NCI-H2107 treated with DMSO at 0.1 percent for 48 hours (cell line): Measurements from ENCODE around the gene MCOLN2.
"Not testable (repeated sequence)": the region's sequence is repeated elsewhere in the genome, so short reads cannot be mapped to it uniquely, and the experiment has no call there.

ENCODE experiments used
- DNase-seq: peaks from one replicate; lab custom pipeline; 2025; ENCODE audit not compliant: unreplicated experiment; lab: John Stamatoyannopoulos, UW

Gene MCOLN2

GRCh38 chr1:84996846-84997666 lies at the start of gene MCOLN2:
Gene MCOLN2 (minus strand): TSS chr1:84997113. CDS start chr1:84996872, 241 bp downstream.
- DNase-seq, result no peak

GRCh38 chr1:85042413-85042812 lies 45.5 kb upstream of the MCOLN2 start:
- DNase-seq, result no peak

GRCh38 chr1:85041793-85042192 lies 44.9 kb upstream of the MCOLN2 start:
- no peak for DNase-seq

- DNase-seq, result no peak
Observed at GRCh38 chr1:85033221-85033620, 36.3 kb upstream of the MCOLN2 start.

- DNase-seq, result no peak
Observed at GRCh38 chr1:85030536-85030935, 33.6 kb upstream of the MCOLN2 start.

GRCh38 chr1:85028151-85028550 lies 31.2 kb upstream of the MCOLN2 start:
- DNase-seq, result no peak

DNA sequence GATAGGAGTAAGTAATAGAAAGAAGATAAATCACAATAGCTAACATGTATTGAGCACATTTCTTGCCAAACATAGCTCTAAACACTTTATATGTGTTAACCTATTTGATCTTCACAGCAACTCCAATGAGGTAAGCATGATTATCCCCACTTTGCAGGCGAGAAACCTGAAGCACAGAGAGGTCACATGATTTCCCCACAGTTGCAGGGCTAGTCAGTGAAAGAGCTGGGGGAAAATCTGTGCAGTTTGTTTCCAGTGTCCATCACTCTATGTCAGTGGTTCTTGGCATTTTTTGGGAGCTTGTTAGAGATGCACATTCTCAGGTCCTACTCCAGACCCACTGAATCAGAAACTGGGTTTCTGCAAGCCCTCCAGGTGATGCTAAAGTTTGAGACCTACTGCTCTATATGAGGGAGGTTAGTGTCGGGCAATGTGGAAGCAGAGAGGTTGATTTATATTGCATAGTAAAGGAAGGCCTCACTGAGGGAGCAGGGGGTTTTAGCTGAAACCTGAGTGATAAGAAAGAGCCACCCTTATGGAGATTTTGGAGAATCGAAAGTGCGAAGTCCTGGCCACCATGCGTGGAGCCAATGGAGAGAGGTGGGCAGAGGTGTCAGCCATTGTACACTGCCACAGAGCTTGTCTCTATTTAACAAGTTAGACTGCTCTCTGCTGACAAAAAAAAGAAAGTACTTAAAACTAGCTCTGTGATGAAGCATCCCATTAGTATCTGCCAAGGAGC lies 30.5 kb upstream of the MCOLN2 start:
- peak; percentile 49 for DNase-seq

DNA sequence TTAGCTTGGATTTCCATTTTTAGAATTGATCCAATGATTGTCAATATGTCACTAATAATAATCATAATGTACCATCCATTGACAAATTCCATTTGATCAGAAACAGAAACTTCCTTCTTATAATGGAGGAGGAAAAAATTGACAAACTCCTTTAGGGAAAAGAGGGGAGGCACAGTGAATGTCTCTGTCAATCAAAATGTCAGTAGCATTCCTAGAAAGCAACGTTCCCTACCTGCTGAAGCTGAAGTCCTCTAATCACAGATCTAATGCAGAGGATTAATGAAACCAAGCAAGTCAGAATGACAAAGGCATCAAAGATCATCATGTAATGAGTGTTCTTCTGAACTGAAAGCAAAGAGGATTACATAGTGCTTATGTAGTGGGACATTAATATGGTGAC lies 29.0 kb upstream of the MCOLN2 start:
- no peak for DNase-seq

DNA sequence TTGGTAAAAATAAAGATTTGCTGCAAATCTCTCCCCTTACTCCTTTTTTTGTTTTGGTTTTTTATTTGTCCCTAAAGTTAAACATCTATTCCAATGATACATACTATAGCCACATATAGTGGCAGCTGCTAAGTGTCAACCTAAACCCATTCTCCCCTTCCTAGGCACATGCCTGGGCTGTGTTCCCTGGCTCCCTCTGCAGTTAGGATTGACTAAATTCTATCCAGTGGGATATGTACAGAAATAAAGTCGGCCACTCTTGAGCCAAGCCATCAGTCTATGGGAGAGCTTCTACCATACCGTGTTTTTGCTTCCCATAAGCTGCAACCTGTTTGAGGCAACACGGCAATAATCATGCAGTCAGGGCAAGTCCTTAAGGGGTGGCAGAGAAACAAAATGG lies 27.8 kb upstream of the MCOLN2 start:
- no peak for DNase-seq

GRCh38 chr1:85022700-85023099 lies 25.8 kb upstream of the MCOLN2 start:
- DNase-seq, result no peak

DNA sequence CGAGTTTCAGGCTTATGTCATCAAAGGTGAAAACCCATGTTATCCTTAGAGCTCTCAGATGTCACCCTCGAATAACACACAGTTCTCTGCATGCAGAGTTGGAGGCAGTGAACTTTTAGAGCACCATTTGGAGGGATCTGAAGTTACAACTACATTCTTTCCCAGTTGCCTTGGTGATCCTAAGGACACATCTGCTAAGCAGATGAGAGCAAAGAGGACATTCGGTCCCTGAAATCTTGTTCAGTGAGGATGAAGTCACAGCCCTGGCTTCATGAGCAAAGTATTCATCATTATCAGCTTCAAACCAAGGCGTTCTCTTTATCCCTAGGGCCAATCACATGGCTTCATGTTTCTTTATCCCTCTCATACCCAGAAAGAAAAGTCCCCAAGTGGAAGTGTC lies 23.1 kb upstream of the MCOLN2 start:
- no peak for DNase-seq

DNA sequence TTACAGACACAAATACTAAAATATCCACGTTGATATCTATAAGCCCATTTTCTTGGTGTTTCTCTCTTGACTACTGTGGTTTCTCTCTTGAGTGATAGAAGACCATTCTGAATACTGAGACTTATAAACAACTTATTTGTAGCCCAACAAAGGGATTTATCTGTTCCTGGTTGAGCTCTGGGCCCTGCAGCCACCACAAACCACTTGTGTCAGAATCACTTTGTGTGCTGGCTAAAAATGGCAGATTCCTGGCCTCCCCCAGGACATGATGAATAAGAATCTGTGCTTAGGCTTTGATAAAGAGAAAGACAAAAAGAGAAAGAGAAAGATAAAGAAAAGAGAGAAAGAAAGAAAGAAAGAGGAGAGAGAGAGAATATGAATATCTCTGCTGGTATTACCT lies 18.9 kb upstream of the MCOLN2 start:
- no peak for DNase-seq

GRCh38 chr1:85005641-85006040 lies 8.7 kb upstream of the MCOLN2 start:
- not testable (repeated sequence) for DNase-seq

DNA sequence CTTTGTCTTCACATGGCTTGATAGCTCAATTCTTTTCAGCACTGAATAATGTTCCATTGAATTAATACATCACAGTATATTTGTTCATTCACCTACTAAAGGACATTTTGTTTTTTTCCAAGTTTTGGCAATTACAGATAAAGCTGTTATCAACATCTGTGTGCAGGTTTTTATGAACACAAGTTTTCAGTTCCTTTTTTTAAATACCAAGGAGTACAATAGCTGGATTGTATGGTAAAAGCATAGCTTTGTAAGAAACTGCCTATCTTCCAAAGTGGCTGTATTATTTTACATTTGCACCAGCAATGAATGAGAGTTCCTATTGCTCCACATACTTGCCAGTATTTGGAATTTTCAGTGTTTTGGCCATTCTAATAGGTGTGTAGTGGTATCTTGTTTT lies 4.8 kb upstream of the MCOLN2 start:
- no peak for DNase-seq

- no peak for DNase-seq
Observed at GRCh38 chr1:84998642-84999280, 1.8 kb upstream of the MCOLN2 start.

GRCh38 chr1:84997667-84998600 lies 1.0 kb upstream of the MCOLN2 start:
- DNase-seq, result no peak

DNA sequence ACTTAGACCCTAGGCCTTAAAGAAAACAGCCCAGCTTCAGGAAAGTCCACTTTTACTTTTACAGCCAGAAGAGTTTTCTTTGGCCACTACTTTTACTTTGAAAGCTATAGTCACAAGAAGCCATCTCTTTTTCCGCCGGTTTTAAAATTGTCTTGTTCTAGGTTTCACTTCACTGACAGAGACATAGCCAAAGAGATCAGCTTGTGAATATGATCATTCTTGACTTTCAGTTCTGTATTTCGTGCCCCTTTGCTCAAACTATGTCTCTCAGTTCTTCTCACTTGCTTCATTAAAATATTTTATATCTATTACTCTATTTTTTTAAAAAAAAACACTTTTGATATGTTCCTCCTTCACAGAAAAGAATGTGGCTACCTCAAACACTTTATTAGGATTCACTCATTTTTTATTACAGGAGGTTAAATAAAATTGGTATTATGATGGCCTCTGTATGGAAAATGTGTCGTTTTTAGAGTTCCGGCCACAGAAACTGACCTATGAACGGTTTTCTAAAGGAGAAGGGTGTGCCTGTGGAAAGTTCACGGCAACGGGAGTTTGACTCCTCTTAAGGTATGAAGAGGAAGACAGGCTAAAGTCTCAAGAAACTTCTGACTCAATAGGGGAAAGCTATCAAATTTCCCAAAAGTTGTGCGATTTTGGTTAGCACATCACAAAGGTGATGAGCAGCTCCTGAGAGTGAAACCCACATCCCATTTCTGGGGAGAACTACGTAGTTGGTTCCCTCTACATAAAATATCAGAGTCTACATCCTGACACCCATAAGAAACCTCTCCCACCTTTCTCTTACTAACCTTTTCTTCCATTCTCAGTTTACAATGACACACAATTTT lies 1.2 kb downstream of the MCOLN2 start:
- DNase-seq, result no peak

DNA sequence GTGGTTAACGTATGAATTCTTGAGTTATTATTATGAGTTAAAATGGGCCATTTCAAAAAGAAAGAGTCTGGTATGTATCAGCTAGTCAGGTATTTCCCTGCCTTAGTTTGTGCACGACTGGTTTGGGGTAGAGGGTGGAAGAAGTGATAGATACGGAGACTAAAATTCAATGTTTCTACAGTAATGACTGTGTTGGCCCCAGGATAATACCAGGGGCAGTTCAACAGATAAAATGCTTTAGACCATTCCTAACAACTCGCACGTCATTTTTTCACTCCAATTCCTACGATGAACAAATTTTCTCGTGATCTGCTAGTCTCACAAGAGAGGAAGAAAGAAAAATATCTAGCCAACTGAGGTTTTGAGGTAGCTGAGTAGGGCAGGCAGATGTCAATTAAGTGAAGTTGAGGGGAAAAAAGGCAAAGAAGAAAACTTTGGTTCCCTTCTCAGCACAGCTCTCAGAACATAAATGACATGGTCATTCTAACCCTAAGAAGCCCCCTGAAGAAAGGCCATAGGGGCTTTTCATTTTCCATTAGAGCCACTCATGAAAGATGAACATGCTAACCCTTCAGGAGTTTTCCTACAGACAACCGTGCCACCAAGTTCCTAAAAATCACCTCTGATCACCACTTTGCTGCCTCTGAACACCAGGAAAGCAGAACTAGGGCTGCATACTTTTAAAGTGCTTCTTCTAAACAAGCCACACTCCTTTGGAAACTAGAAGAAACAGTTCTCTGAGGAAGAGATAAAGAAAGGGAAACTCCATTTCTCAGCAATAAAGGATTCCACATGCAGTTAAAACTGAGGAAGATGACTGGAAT lies 5.6 kb downstream of the MCOLN2 start:
- DNase-seq, result no peak

DNA sequence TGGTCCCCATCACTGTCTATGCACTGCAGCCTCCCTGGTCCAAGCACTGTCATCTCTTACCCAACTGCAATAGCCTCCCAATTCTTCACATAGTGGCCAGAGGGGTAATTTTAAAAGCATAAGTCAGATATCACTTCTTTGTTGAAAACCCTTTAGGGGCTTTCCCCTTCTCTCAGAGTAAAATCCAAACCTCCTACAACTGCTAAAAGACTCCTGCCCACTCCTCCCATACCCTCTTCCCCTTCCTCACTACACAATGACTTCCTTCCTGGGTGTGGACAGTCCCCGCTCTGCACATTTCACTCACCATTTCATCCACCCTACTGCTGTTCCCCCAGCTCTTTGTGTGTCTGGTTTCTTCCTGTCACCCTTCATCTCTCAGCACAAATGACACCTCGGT lies 8.3 kb downstream of the MCOLN2 start:
- DNase-seq, result no peak
